Keratinocyte (primary cell): ENCODE data around the gene MAP3K6. TPM values are rescaled to one million over a fixed set of nuclear protein-coding genes. Genes with fewer than 3 reads are reported as not detected.

ENCODE experiments used
- DNase-seq: peaks from one replicate; pipeline ENCODE4 v3.0.0-alpha.2; 2011; ENCODE audit warnings: low read depth, missing footprints, low spot score
- FAIRE-seq: peaks from 2 replicates; lab custom pipeline; 2011; peaks lifted over from hg19 to GRCh38; lab: Jason Lieb, UNC
- H2AFZ ChIP-seq: 2 replicates; pipeline ENCODE4 v1.6.0; 2012; ENCODE audit warnings: low read length, control low read depth, inconsistent platforms; ENCODE audit not compliant: control insufficient read depth
- H3K27ac ChIP-seq: 2 replicates; pipeline ENCODE4 v1.5.1; 2011; ENCODE audit warnings: low read length; ENCODE audit not compliant: control insufficient read depth, insufficient read depth
- H3K27me3 ChIP-seq: 3 replicates; pipeline ENCODE4 v1.6.0; 2011; ENCODE audit warnings: low read length; ENCODE audit not compliant: control insufficient read depth, insufficient read depth; ENCODE audit errors: extremely low read depth
- H3K36me3 ChIP-seq, 2 experiments: 2 replicates in 1 of 2; 3 replicates in 1 of 2; pipeline ENCODE4 v1.5.1; 2011; ENCODE audit warnings: low read length in 2 of 2, mild to moderate bottlenecking in 1 of 2; ENCODE audit not compliant: control insufficient read depth in 2 of 2, insufficient read depth in 2 of 2; ENCODE audit errors: extremely low read depth in 1 of 2
- H3K4me1 ChIP-seq: 3 replicates; pipeline ENCODE4 v1.5.1; 2011; ENCODE audit warnings: low read length; ENCODE audit not compliant: control insufficient read depth, insufficient read depth; ENCODE audit errors: extremely low read depth
- H3K4me2 ChIP-seq: 3 replicates; pipeline ENCODE4 v1.6.0; 2011; ENCODE audit warnings: low read depth, low read length; ENCODE audit not compliant: control insufficient read depth, insufficient read depth; ENCODE audit errors: extremely low read depth
- H3K4me3 ChIP-seq, 3 experiments: fragments of 200-600 bp in 1 of 3; sonication (generic) in 1 of 3; 2 replicates in 2 of 3; 3 replicates in 1 of 3; pipeline ENCODE4 v1.5.1; 2011 to 2016; ENCODE audit warnings: low read length in 3 of 3, mild to moderate bottlenecking in 3 of 3, control low read depth in 2 of 3, inconsistent platforms in 1 of 3, low read depth in 1 of 3, mixed read lengths in 1 of 3, mixed run types in 1 of 3, moderate library complexity in 1 of 3; ENCODE audit not compliant: control insufficient read depth in 2 of 3, insufficient read depth in 2 of 3; ENCODE audit errors: extremely low read depth in 1 of 3
- H3K79me2 ChIP-seq: 2 replicates; pipeline ENCODE4 v1.6.0; 2012; ENCODE audit warnings: low read length; ENCODE audit not compliant: control insufficient read depth, insufficient read depth
- H3K9ac ChIP-seq: 3 replicates; pipeline ENCODE4 v1.6.0; 2011; ENCODE audit warnings: low read length; ENCODE audit not compliant: control insufficient read depth, insufficient read depth; ENCODE audit errors: extremely low read depth
- H3K9me1 ChIP-seq: 3 replicates; pipeline ENCODE4 v1.6.0; 2011; ENCODE audit warnings: low read length; ENCODE audit not compliant: control insufficient read depth, insufficient read depth; ENCODE audit errors: extremely low read depth
- H3K9me3 ChIP-seq: 2 replicates; pipeline ENCODE4 v1.5.1; 2012; ENCODE audit warnings: low read depth, low read length; ENCODE audit not compliant: control insufficient read depth
- H4K20me1 ChIP-seq: 3 replicates; pipeline ENCODE4 v1.6.0; 2011; ENCODE audit warnings: low read length; ENCODE audit not compliant: control insufficient read depth, insufficient read depth; ENCODE audit errors: extremely low read depth
- CTCF ChIP-seq, 3 experiments: IDR thresholded peaks in 1 of 3; conservative IDR thresholded peaks in 1 of 3; optimal IDR thresholded peaks in 1 of 3; 2 replicates in 2 of 3; 3 replicates in 1 of 3; pipeline versions ENCODE3 to v1.5.1; 2011; ENCODE audit warnings: low read length in 3 of 3, mild to moderate bottlenecking in 3 of 3, moderate library complexity in 2 of 3, control low read depth in 1 of 3, inconsistent platforms in 1 of 3; ENCODE audit not compliant: insufficient read depth in 2 of 3; ENCODE audit errors: extremely low read depth in 1 of 3
- EZH2 ChIP-seq: IDR thresholded peaks from one replicate; pipeline ENCODE4 v1.6.1; 2012; ENCODE audit warnings: inconsistent platforms, mild to moderate bottlenecking, low read length, moderate library complexity
- dilution Hi-C: fragments of 300-500 bp; cut with MboI; formaldehyde crosslinking; loops from one replicate; pipeline ENCODE4 v1.7.0; 2020; ENCODE audit warnings: low sequenced_read_pairs; ENCODE audit not compliant: extremely low pct_ligation_motif_present
- polyA plus RNA-seq, 5 experiments: library from polyadenylated mRNA; depleted of rRNA in 3 of 5; stranded (reverse) in 3 of 5; stranded (forward) in 1 of 5; unstranded in 1 of 5; fragments of >200 nt; gene quantifications; 1 replicate in 1 of 5; 2 replicates in 3 of 5; 3 replicates in 1 of 5; pipeline versions ENCODE4 v1.2.1 to v1.2.3, GENCODE V29; 2011 to 2012; ENCODE audit warnings: missing spikeins in 2 of 5, low read depth in 1 of 5, low replicate concordance in 1 of 5

Gene MAP3K6
- polyA plus RNA-seq, 1 donor (not counting 4 experiments of a cell fraction or from before 2014, with no cell fraction given): 13.4 TPM

GRCh38 chr1:27393641-27394281, 27.0 kb upstream of the MAP3K6 start:
- dilution Hi-C loops: no loop called here
- Histone ChIP-seq H3K79me2 (peaks cover 15% of the 10 kb centered on the region), H3K4me2 (peak overlapping the region; percentile 93), H3K4me3 (no peak overlapping the region), H3K27ac (no peak overlapping the region), H3K27me3 (no peaks in the 10 kb centered on the region), H3K9me1 (no peaks in the 10 kb centered on the region), H4K20me1 (no peaks in the 10 kb centered on the region), H2AFZ (no peak overlapping the region), H3K9me3 (no peaks in the 10 kb centered on the region), H3K9ac (no peak overlapping the region), H3K4me1 (peaks cover 21% of the 10 kb centered on the region), H3K36me3 (no peaks in the 10 kb centered on the region)
- DNase-seq (no peak), FAIRE-seq (no peak)
- TF ChIP-seq CTCF (optimal IDR thresholded peaks at IDR 0.05 in 1 of 3, IDR thresholded peaks at IDR 0.05 in 1 of 3, conservative IDR thresholded peaks at IDR 0.05 in 1 of 3; ENCODE audit: extremely low read depth in 1 of 3, insufficient read depth in 2 of 3, low read length in 3 of 3): no peak
- TF ChIP-seq EZH2: no peak

GRCh38 chr1:27392778-27393635, 26.2 kb upstream of the MAP3K6 start:
- Histone ChIP-seq H3K9ac (peak overlapping the region; percentile 90), H3K27ac (peak overlapping the region; percentile 81)
- FAIRE-seq: no peak

More at GRCh38 chr1:27392778-27393635, 26.2 kb upstream of the MAP3K6 start:
- Histone ChIP-seq H2AFZ (peak overlapping the region; percentile 74), H3K79me2 (peaks cover 15% of the 10 kb centered on the region), H3K27me3 (no peaks in the 10 kb centered on the region), H3K4me1 (peaks cover 21% of the 10 kb centered on the region), H3K36me3 (no peaks in the 10 kb centered on the region), H3K4me2 (peak overlapping the region; percentile 93), H3K9me1 (no peaks in the 10 kb centered on the region), H4K20me1 (no peaks in the 10 kb centered on the region), H3K9me3 (no peaks in the 10 kb centered on the region), H3K4me3 (peak overlapping the region; percentile 66 to 86 (median 84))
- TF ChIP-seq EZH2: no peak
- TF ChIP-seq CTCF (optimal IDR thresholded peaks at IDR 0.05 in 1 of 3, IDR thresholded peaks at IDR 0.05 in 1 of 3, conservative IDR thresholded peaks at IDR 0.05 in 1 of 3; ENCODE audit: extremely low read depth in 1 of 3, insufficient read depth in 2 of 3, low read length in 3 of 3): peak in 2 of 3 experiments; percentile 29 to 32
- dilution Hi-C loops: no loop called here
- no peak for DNase-seq
